Ishikawa (cell line): ENCODE measurements around the gene ABCC4.

Experiments
- CEBPB ChIP-seq: IDR thresholded peaks from 2 replicates; pipeline ENCODE4 v1.6.1; 2012
- CREB1 ChIP-seq: IDR thresholded peaks from 2 replicates; pipeline ENCODE4 v1.6.1; 2012; ENCODE audit warnings: low read depth
- EGR1 ChIP-seq: IDR thresholded peaks from 2 replicates; pipeline ENCODE4 v1.6.1; 2012
- EP300 ChIP-seq: IDR thresholded peaks from 2 replicates; pipeline ENCODE4 v1.6.1; 2012; ENCODE audit warnings: borderline replicate concordance
- FOXM1 ChIP-seq: IDR thresholded peaks from 2 replicates; pipeline ENCODE4 v1.6.1; 2012; ENCODE audit warnings: low read depth, borderline replicate concordance
- MAX ChIP-seq: IDR thresholded peaks from 2 replicates; pipeline ENCODE4 v1.6.1; 2012
- NFIC ChIP-seq: IDR thresholded peaks from 2 replicates; pipeline ENCODE4 v1.6.1; 2012
- RAD21 ChIP-seq: IDR thresholded peaks from 2 replicates; pipeline ENCODE4 v1.6.1; 2012; ENCODE audit warnings: low read depth
- REST ChIP-seq: IDR thresholded peaks from 2 replicates; pipeline ENCODE4 v1.6.1; 2012; ENCODE audit warnings: low read depth, mild to moderate bottlenecking
- TAF1 ChIP-seq: IDR thresholded peaks from 2 replicates; pipeline ENCODE4 v1.6.1; 2012; ENCODE audit warnings: low read depth, mild to moderate bottlenecking
- TCF12 ChIP-seq: IDR thresholded peaks from 2 replicates; pipeline ENCODE4 v1.6.1; 2012; ENCODE audit warnings: low read depth
- TEAD4 ChIP-seq: IDR thresholded peaks from 2 replicates; pipeline ENCODE4 v1.6.1; 2012
- YY1 ChIP-seq: IDR thresholded peaks from 2 replicates; pipeline ENCODE4 v1.6.1; 2012; ENCODE audit warnings: low read depth

- TF ChIP-seq TAF1 = no peak
- TF ChIP-seq YY1 = no peak
- TF ChIP-seq TCF12 = no peak
- TF ChIP-seq MAX = no peak
- TF ChIP-seq EP300 = no peak
- TF ChIP-seq FOXM1 = no peak
- TF ChIP-seq EGR1 = no peak
- TF ChIP-seq TEAD4 = no peak
- no peak for TF ChIP-seq REST
- TF ChIP-seq RAD21 = no peak
- no peak for TF ChIP-seq CREB1
- no peak for TF ChIP-seq NFIC
- TF ChIP-seq CEBPB = no peak
These were observed 99.2 kb downstream of the ABCC4 start for GRCh38 chr13:95201814-95202651.
